A673 (cell line): ENCODE data around the gene GNG4. TPM values are rescaled to one million over a fixed set of nuclear protein-coding genes. Genes with fewer than 3 reads are reported as not detected.

Source experiments
- BruUV-seq: library from RNA; stranded (reverse); fragments of 400-500 nt; replicated peaks from 2 replicates; lab custom pipeline; 2021; lab: Mats Ljungman, UMichigan
- CTCF ChIA-PET: fragments of 300-600 bp; sonication (Branson Sonifier 250); formaldehyde crosslinking; loops from one replicate; lab custom pipeline; 2022; ENCODE audit warnings: antibody characterized with exemption; lab: Charles Lee
- POLR2A ChIA-PET: fragments of 300-600 bp; sonication (Branson Sonifier 250); formaldehyde crosslinking; loops from one replicate; lab custom pipeline; 2022; ENCODE audit warnings: antibody characterized with exemption; ENCODE audit not compliant: low non-redundant PET; lab: Charles Lee
- DNase-seq: peaks from one replicate; pipeline ENCODE4 v3.0.0-alpha.2; 2015; ENCODE audit warnings: low spot score
- H3K27ac ChIP-seq: fragments of 200-600 bp; sonication (generic); 2 replicates; pipeline ENCODE4 v1.5.1; 2016; ENCODE audit warnings: mixed run types, low read depth, mild to moderate bottlenecking, mixed read lengths, antibody characterized with exemption, low read length; ENCODE audit not compliant: poor library complexity, severe bottlenecking
- H3K27me3 ChIP-seq: fragments of 200-600 bp; sonication (generic); replicated peaks from 2 replicates; pipeline ENCODE4 v1.6.1; 2017; ENCODE audit warnings: mixed run types, low read depth, mild to moderate bottlenecking, mixed read lengths, antibody characterized with exemption, low read length; ENCODE audit not compliant: insufficient read depth, poor library complexity
- H3K36me3 ChIP-seq: fragments of 200-600 bp; sonication (generic); 2 replicates; pipeline ENCODE4 v1.6.1; 2016; ENCODE audit warnings: mixed run types, mild to moderate bottlenecking, mixed read lengths, antibody characterized with exemption, low read length; ENCODE audit not compliant: insufficient read depth, poor library complexity, severe bottlenecking
- H3K4me1 ChIP-seq: fragments of 200-600 bp; sonication (generic); 2 replicates; pipeline ENCODE4 v1.6.1; 2017; ENCODE audit warnings: mixed run types, mild to moderate bottlenecking, mixed read lengths, antibody characterized with exemption, low read length; ENCODE audit not compliant: insufficient read depth, poor library complexity, severe bottlenecking
- H3K4me3 ChIP-seq: fragments of 200-600 bp; sonication (generic); 2 replicates; pipeline ENCODE4 v1.5.1; 2016; ENCODE audit warnings: low read depth, mixed run types, mild to moderate bottlenecking, mixed read lengths, low read length; ENCODE audit not compliant: poor library complexity, severe bottlenecking
- H3K9me3 ChIP-seq: fragments of 200-600 bp; sonication (generic); 2 replicates; pipeline ENCODE4 v1.6.1; 2016; ENCODE audit warnings: mixed run types, low read depth, mild to moderate bottlenecking, mixed read lengths, antibody characterized with exemption, low read length; ENCODE audit not compliant: poor library complexity, severe bottlenecking
- CTCF ChIP-seq: fragments of 300-800, 200-600 bp; sonication (generic); conservative IDR thresholded peaks from 2 replicates; pipeline ENCODE4 v1.5.1; 2017; ENCODE audit warnings: low read depth, mild to moderate bottlenecking, antibody characterized with exemption, low read length, moderate library complexity, mixed read lengths
- EZH2 ChIP-seq: fragments of 200-600 bp; sonication (generic); IDR thresholded peaks from 2 replicates; pipeline ENCODE4 v1.6.1; 2017; ENCODE audit warnings: borderline replicate concordance, low read depth, mild to moderate bottlenecking, mixed read lengths, antibody characterized with exemption, low read length; ENCODE audit not compliant: poor library complexity, severe bottlenecking
- intact Hi-C: fragments of 100-400 bp; cut with micrococcal nuclease; formaldehyde crosslinking; loops from one replicate; pipeline ENCODE4 v1.10.0; 2022; ENCODE audit not compliant: unreplicated experiment
- total RNA-seq: library from RNA; stranded (reverse); gene quantifications from 2 replicates; pipeline ENCODE4 v1.2.3, GENCODE V29; 2021

GNG4 gene
- total RNA-seq, 1 experiment from 2014 or later: 11.0 TPM

- H3K4me1 ChIP-seq: no peaks in the 10 kb centered on the region
- BruUV-seq: no TSS peak
- intact Hi-C loops: no loop called here
- H3K27me3 ChIP-seq: no peaks in the 10 kb centered on the region
- H3K27ac ChIP-seq: no peak overlapping the region
- ChIA-PET POLR2A (no interaction called here), CTCF (no interaction called here)
- DNase-seq: no peak
- no peaks in the 10 kb centered on the region for H3K9me3 ChIP-seq
- H3K4me3 ChIP-seq: no peak overlapping the region
- H3K36me3 ChIP-seq: no peaks in the 10 kb centered on the region
- TF ChIP-seq CTCF: no peak
- no peak for TF ChIP-seq EZH2
Observed at GRCh38 chr1:235659186-235659771, 9.7 kb upstream of the GNG4 start.

- Histone ChIP-seq H3K9me3 (no peaks in the 10 kb centered on the region), H3K4me1 (no peaks in the 10 kb centered on the region), H3K27me3 (no peaks in the 10 kb centered on the region), H3K4me3 (no peak overlapping the region), H3K27ac (no peak overlapping the region), H3K36me3 (no peaks in the 10 kb centered on the region)
- BruUV-seq: no TSS peak
- POLR2A ChIA-PET: no interaction called here
- TF ChIP-seq CTCF: no peak
- TF ChIP-seq EZH2: no peak
- intact Hi-C loops: no loop called here
- DNase-seq: no peak
- CTCF ChIA-PET: no interaction called here
Observed at GRCh38 chr1:235657747-235658526, 8.4 kb upstream of the GNG4 start.

GRCh38 chr1:235657269-235657668 lies 7.7 kb upstream of the GNG4 start:
- no peak overlapping the region for H3K4me3 ChIP-seq
- intact Hi-C loops: no loop called here
- no peaks in the 10 kb centered on the region for H3K27me3 ChIP-seq
- TF ChIP-seq EZH2 (no peak), CTCF (no peak)
- ChIA-PET POLR2A (no interaction called here), CTCF (no interaction called here)
- H3K27ac ChIP-seq: no peak overlapping the region
- H3K4me1 ChIP-seq: no peaks in the 10 kb centered on the region
- H3K9me3 ChIP-seq: no peaks in the 10 kb centered on the region
- BruUV-seq: no TSS peak
- no peaks in the 10 kb centered on the region for H3K36me3 ChIP-seq
- no peak for DNase-seq
